IMR-90 (cell line): Measurements from ENCODE around the gene CREG1. TPM values are rescaled to one million over a fixed set of nuclear protein-coding genes. Genes with fewer than 3 reads are reported as not detected.

ENCODE experiments used
- ATAC-seq: fragments of 200-7000 bp; cut with Tn5 transposase; 2 replicates; pipeline ENCODE4 v1.9.1; 2020; ENCODE audit warnings: low read depth, mild to moderate bottlenecking, moderate library complexity
- BruUV-seq: library from RNA; stranded (reverse); fragments of 400-500 nt; replicated peaks from 2 replicates; lab custom pipeline; 2021; lab: Mats Ljungman, UMichigan
- CTCF ChIA-PET: fragments of 300-600 bp; formaldehyde crosslinking; extraction: SDS; loops from one replicate; lab custom pipeline; 2021; ENCODE audit warnings: antibody characterized with exemption; lab: Yijun Ruan, JAX
- POLR2A ChIA-PET: fragments of 300-600 bp; sonication (Branson Sonifier 250); formaldehyde crosslinking; loops from one replicate; lab custom pipeline; 2022; ENCODE audit warnings: antibody characterized with exemption; ENCODE audit not compliant: unreplicated experiment; lab: Charles Lee
- DNase-seq: peaks from one replicate; pipeline ENCODE4 v3.0.0; 2013
- H2AFZ ChIP-seq: replicated peaks from 2 replicates; pipeline ENCODE3; 2013; ENCODE audit warnings: low read length, mild to moderate bottlenecking; ENCODE audit not compliant: poor library complexity
- H2AK5ac ChIP-seq: 2 replicates; pipeline ENCODE4 v1.6.1; 2013; ENCODE audit warnings: low read depth, low read length, inconsistent platforms
- H2AK9ac ChIP-seq: replicated peaks from 2 replicates; pipeline ENCODE3; 2013; ENCODE audit warnings: mild to moderate bottlenecking, low read depth, low read length, moderate library complexity; ENCODE audit not compliant: poor library complexity
- H2BK120ac ChIP-seq: 2 replicates; pipeline ENCODE4 v1.6.1; 2013; ENCODE audit warnings: low read depth, low read length, inconsistent platforms
- H2BK15ac ChIP-seq: 3 replicates; pipeline ENCODE4 v1.6.1; 2013; ENCODE audit warnings: low read depth, low read length, inconsistent platforms
- H2BK20ac ChIP-seq: 2 replicates; pipeline ENCODE4 v1.6.1; 2013; ENCODE audit warnings: low read depth, mild to moderate bottlenecking, inconsistent platforms, low read length, moderate library complexity
- H2BK5ac ChIP-seq: 2 replicates; pipeline ENCODE4 v1.6.1; 2013; ENCODE audit warnings: mild to moderate bottlenecking, low read depth, low read length, inconsistent platforms; ENCODE audit not compliant: poor library complexity, severe bottlenecking
- H3K14ac ChIP-seq: replicated peaks from 2 replicates; pipeline ENCODE4 v1.6.1; 2013; ENCODE audit warnings: low read depth, low read length, inconsistent platforms
- H3K18ac ChIP-seq: 2 replicates; pipeline ENCODE4 v1.6.1; 2013; ENCODE audit warnings: low read depth, low read length, control low read depth
- H3K23ac ChIP-seq: 2 replicates; pipeline ENCODE4 v1.6.1; 2013; ENCODE audit warnings: low read depth, low read length, inconsistent platforms
- H3K27ac ChIP-seq: 2 replicates; pipeline ENCODE4 v1.5.1; 2013; ENCODE audit warnings: mild to moderate bottlenecking, control low read depth, low read length; ENCODE audit not compliant: insufficient read depth
- H3K27me3 ChIP-seq: 2 replicates; pipeline ENCODE4 v1.6.1; 2013; ENCODE audit warnings: low read length; ENCODE audit not compliant: control insufficient read depth, insufficient read depth
- H3K36me3 ChIP-seq: 2 replicates; pipeline ENCODE4 v1.6.1; 2013; ENCODE audit warnings: low read length, mixed read lengths; ENCODE audit not compliant: control insufficient read depth, insufficient read depth
- H3K4ac ChIP-seq: 2 replicates; pipeline ENCODE4 v1.6.1; 2013; ENCODE audit warnings: low read depth, low read length, inconsistent platforms
- H3K4me1 ChIP-seq: 2 replicates; pipeline ENCODE4 v1.6.1; 2013; ENCODE audit warnings: low read length, mixed read lengths; ENCODE audit not compliant: control insufficient read depth, insufficient read depth
- H3K4me2 ChIP-seq: 2 replicates; pipeline ENCODE4 v1.6.1; 2013; ENCODE audit warnings: low read depth, mild to moderate bottlenecking, control low read depth, low read length, moderate library complexity
- H3K4me3 ChIP-seq: 2 replicates; pipeline ENCODE4 v1.5.1; 2013; ENCODE audit warnings: low read depth, mild to moderate bottlenecking, control low read depth, low read length, moderate library complexity; ENCODE audit not compliant: insufficient read depth
- H3K56ac ChIP-seq: 2 replicates; pipeline ENCODE4 v1.6.1; 2013; ENCODE audit warnings: low read length, inconsistent platforms; ENCODE audit not compliant: insufficient read depth; ENCODE audit errors: extremely low read depth
- H3K79me1 ChIP-seq, 2 experiments: 2 replicates each; pipeline ENCODE4 v1.6.1; 2013; ENCODE audit warnings: low read length in 2 of 2, inconsistent platforms in 1 of 2, low read depth in 1 of 2
- H3K9ac ChIP-seq: 2 replicates; pipeline ENCODE4 v1.6.1; 2013; ENCODE audit warnings: low read depth, low read length, control low read depth
- H3K9me1 ChIP-seq: 2 replicates; pipeline ENCODE4 v1.6.1; 2013; ENCODE audit warnings: low read length, inconsistent platforms; ENCODE audit not compliant: insufficient read depth
- H3K9me3 ChIP-seq: 2 replicates; pipeline ENCODE4 v1.6.1; 2013; ENCODE audit warnings: low read length; ENCODE audit not compliant: control insufficient read depth, insufficient read depth
- H4K20me1 ChIP-seq: 2 replicates; pipeline ENCODE4 v1.6.1; 2013; ENCODE audit warnings: low read length, inconsistent platforms; ENCODE audit not compliant: insufficient read depth
- H4K5ac ChIP-seq: 2 replicates; pipeline ENCODE4 v1.6.1; 2013; ENCODE audit warnings: mild to moderate bottlenecking, low read depth, low read length, control low read depth
- H4K8ac ChIP-seq, 2 experiments: 2 replicates each; pipeline ENCODE4 v1.6.1; 2013; ENCODE audit warnings: low read depth in 2 of 2, low read length in 2 of 2, control low read depth in 1 of 2, inconsistent platforms in 1 of 2
- H4K91ac ChIP-seq: 2 replicates; pipeline ENCODE4 v1.6.1; 2013; ENCODE audit warnings: low read depth, low read length, inconsistent platforms; ENCODE audit not compliant: insufficient read depth
- CHD1 ChIP-seq: IDR thresholded peaks from 2 replicates; pipeline ENCODE4 v1.6.1; 2012; ENCODE audit warnings: low read depth, low read length, improper control_type of control experiment
- NFE2L2 ChIP-seq: fragments of 150-350 bp; IDR thresholded peaks from 2 replicates; pipeline ENCODE4 v1.6.1; 2016; ENCODE audit warnings: low read depth, mild to moderate bottlenecking, low read length
- RAD21 ChIP-seq: IDR thresholded peaks from 2 replicates; pipeline ENCODE4 v1.6.1; 2012; ENCODE audit warnings: low read length, improper control_type of control experiment
- WGBS, 2 experiments: methylation state at CpG; one replicate each; pipeline versions ENCODE4 v1.1.5 to v1.1.7; 2013; ENCODE audit warnings: missing lambda C conversion rate in 2 of 2; ENCODE audit not compliant: insufficient read length in 1 of 2; ENCODE audit errors: extremely low coverage in 2 of 2; 5-methylcytosine and 5-hydroxymethylcytosine counted together
- dilution Hi-C: fragments of 300-500 bp; cut with HindIII; formaldehyde crosslinking; loops from one replicate; pipeline ENCODE4 v1.14.3; 2018; ENCODE audit warnings: low sequenced_read_pairs; ENCODE audit not compliant: unreplicated experiment
- in situ Hi-C: fragments of 300-500 bp; cut with MboI; formaldehyde crosslinking; loops from 3 replicates; pipeline ENCODE4 v1.14.3; 2019; ENCODE audit warnings: low sequenced_read_pairs, inconsistent platforms, mixed read lengths
- intact Hi-C: fragments of 100-400 bp; cut with micrococcal nuclease; formaldehyde crosslinking; loops from 2 replicates; pipeline ENCODE4 v1.10.0; 2022
- polyA plus RNA-seq, 3 experiments: library from polyadenylated mRNA; depleted of rRNA; stranded (reverse); fragments of >200 nt; gene quantifications; 2 replicates each; pipeline ENCODE4 v1.2.3, GENCODE V29; 2012; ENCODE audit warnings: low replicate concordance in 1 of 3
- total RNA-seq: library from RNA; depleted of rRNA; stranded (reverse); fragments of >200 nt; gene quantifications from 2 replicates; pipeline ENCODE4 v1.2.3, GENCODE V29; 2012
- TF ChIP-seq, protein P1 (sequence below): fragments of 150-350 bp; IDR thresholded peaks from 2 replicates; pipeline ENCODE4 v1.6.1; 2017; ENCODE audit warnings: mild to moderate bottlenecking, antibody characterized with exemption, low read length, low read depth

The CREG1 gene
- total and polyA plus RNA-seq, 2 of the 4 experiments (the other 2 are of a cell fraction), result 2.9 to 6.4 TPM

- Histone ChIP-seq H2BK5ac (no peak overlapping the region), H2AK5ac (no peak overlapping the region), H3K4me3 (no peak overlapping the region), H4K91ac (no peak overlapping the region), H4K20me1 (no peaks in the 10 kb centered on the region), H3K9me3 (no peaks in the 10 kb centered on the region), H2AK9ac (no peak overlapping the region), H3K4me2 (no peak overlapping the region), H3K27me3 (peaks cover 3% of the 10 kb centered on the region), H2BK15ac (no peak overlapping the region), H3K56ac (no peak overlapping the region), H2AFZ (no peak overlapping the region), H2BK20ac (no peak overlapping the region), H4K8ac (no peak overlapping the region), H3K4ac (no peak overlapping the region), H3K36me3 (no peaks in the 10 kb centered on the region), H3K27ac (no peak overlapping the region), H3K79me1 (no peaks in the 10 kb centered on the region), H3K18ac (no peak overlapping the region), H3K9me1 (no peaks in the 10 kb centered on the region), H4K5ac (no peak overlapping the region), H2BK120ac (no peak overlapping the region), H3K4me1 (no peaks in the 10 kb centered on the region), H3K23ac (no peak overlapping the region), H3K9ac (no peak overlapping the region), H3K14ac (no peak overlapping the region)
- DNase-seq, result no peak
- intact Hi-C loops, result no loop called here
- ChIA-PET CTCF (no interaction called here), POLR2A (no interaction called here)
- dilution Hi-C loops, result no loop called here
- BruUV-seq, result no TSS peak
- no peak for ATAC-seq
- no CpG with 5 or more reads among the region's 4 CpGs for WGBS, 2 experiments
- TF ChIP-seq NFE2L2, result no peak
- no peak for TF ChIP-seq CHD1
- TF ChIP-seq, protein P1, sequence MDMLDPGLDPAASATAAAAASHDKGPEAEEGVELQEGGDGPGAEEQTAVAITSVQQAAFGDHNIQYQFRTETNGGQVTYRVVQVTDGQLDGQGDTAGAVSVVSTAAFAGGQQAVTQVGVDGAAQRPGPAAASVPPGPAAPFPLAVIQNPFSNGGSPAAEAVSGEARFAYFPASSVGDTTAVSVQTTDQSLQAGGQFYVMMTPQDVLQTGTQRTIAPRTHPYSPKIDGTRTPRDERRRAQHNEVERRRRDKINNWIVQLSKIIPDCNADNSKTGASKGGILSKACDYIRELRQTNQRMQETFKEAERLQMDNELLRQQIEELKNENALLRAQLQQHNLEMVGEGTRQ, result no peak
- no peak for TF ChIP-seq RAD21
- in situ Hi-C loops, result no loop called here
Measured at GRCh38 chr1:167510881-167511280, 42.7 kb downstream of the CREG1 start.
